ENCODE measurements around the gene SULT1A2.
"Not testable (repeated sequence)": the region's sequence is repeated elsewhere in the genome, so short reads cannot be mapped to it uniquely, and the experiment has no call there.

SULT1A2 gene

DNA sequence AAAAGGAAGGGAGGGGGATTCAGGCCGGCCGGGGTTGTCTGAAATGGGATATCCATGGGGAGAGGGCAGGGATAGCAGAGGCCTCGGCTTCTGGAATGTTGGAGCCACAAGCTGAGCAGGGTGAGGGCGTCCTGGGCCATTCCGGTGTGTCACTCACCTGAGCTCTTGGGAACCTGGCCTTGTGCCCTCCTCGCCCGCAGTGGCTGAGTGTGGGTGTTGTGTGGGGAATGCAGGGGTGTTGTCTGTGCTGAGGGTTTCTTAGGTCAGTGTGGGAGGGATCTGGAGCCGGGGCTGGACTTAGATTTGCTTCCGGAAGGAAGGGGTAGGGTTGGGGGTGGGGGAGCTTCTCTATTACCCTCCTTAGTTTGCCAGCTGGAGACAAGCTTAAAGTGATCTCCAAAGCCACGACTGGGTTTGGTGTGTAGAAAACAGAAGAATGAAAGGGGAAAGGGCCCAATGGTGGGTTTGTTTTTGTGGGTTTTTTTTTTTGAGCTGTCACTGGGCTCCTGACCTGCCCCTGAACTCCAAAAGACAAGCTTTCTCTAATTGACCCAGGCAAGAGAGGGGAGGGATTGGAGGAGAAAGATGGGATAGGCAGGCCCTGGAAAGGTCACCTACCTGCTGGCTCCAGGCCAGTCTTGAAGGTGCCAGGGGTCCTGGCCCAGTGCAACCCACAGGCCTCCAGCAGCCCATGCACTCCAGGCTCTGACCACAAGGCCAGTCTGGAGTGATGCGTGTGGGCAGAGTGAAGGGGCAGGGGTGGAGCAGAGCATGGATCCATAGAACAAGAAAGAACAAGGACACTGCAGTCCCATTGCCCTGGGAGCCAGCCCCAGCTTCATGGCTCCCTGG is at the start of gene SULT1A2:
Gene SULT1A2, minus strand, starts transcription at position 211 of the 852 bp plus-strand sequence. CDS start 1,120 bp downstream, outside the sequence.
- no peak for DNase-seq

- peak; percentile 40 for DNase-seq
Measured at GRCh38 chr16:28639959-28640358, 43.1 kb upstream of the SULT1A2 start.

GRCh38 chr16:28638359-28638758 is 41.5 kb upstream of the SULT1A2 start:
- not testable (repeated sequence) for DNase-seq

DNA sequence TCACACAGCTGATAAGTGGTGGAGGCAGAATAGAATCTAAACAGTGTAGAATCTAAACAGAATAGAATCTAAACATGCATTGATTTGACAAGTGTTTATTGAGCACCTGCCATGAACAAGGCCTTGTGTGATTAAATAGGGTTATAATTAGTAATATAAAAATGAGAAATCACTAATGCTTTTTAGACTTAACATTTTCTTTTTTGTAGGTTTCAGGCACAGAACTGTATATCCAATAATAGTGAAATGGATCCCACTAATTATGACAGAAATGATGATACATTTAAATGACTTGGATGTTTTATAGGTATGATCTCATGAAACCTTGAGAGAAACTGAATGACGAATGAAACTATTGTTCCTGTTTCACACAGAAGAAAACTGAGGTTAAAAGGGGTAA is 40.9 kb upstream of the SULT1A2 start, which contains the start of gene NPIPB8:
Gene NPIPB8, plus strand, starts transcription at position 301 of the 400 bp plus-strand sequence. CDS start 296 bp downstream, outside the sequence.
- DNase-seq = not testable (repeated sequence)

GRCh38 chr16:28636093-28636823 is 39.4 kb upstream of the SULT1A2 start:
- DNase-seq = not testable (repeated sequence)

- DNase-seq = not testable (repeated sequence)
Measured at GRCh38 chr16:28630905-28631304, 34.1 kb upstream of the SULT1A2 start.

DNA sequence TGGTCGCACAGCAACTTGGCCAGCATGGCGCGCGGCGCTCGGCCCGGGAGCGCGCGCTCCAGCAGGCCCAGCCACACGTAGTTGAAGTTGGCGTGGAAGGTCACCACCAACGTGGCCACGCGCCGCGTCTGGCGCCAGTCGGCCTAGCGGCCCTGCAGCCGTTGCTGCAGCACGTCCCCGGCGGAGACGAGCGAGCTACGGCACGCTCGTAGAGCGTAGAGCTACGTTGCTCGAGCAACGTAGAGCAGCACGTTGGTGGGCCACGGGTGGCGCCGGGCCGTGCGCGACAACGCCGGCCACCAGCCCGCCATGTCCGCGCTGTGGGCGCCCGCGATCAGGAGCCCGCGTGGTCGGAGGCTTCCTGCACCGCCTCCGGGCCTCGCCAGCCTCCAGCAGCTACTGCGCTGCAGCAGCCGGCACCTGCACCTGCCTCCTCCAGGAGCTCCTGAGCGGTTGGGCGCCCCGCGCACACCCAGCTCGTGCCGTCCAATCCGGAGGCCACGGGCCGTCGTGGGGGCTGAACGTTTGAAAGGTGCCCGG is 26.4 kb upstream of the SULT1A2 start:
- peak; percentile 78 for DNase-seq

- DNase-seq = not testable (repeated sequence)
Measured at GRCh38 chr16:28622532-28623171, 25.8 kb upstream of the SULT1A2 start.

DNA sequence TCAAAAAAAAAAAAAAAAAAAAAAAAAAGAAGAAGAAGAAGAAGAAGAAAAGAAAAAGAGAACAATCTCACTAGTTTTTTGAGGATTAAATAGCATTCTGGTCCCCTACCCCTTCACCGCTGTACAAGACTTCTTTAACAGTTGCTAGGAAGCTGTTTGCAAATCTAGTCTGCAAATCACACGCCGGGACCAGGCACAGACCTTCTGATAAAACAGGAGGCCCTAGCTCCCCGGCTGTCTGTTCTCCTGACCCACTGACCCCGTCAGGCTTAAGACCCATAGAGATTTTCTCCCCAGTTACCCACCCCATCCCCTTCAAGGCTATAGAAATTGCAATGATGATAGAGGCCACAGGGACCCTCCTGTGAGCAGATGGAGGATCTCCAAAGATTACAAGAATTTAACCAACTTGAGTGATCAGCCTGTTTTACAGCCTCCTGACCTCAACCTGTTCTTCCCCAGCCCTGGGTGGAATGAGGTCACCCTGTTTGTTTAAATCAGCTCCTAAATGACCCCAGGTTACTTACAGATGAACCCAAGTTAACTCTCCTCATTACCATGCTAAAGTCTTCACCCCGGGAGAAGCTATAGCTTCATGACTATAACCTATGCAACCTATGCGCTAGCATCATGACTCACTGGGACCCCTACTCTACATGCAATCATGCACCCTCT is 24.8 kb upstream of the SULT1A2 start:
- DNase-seq = no peak

DNA sequence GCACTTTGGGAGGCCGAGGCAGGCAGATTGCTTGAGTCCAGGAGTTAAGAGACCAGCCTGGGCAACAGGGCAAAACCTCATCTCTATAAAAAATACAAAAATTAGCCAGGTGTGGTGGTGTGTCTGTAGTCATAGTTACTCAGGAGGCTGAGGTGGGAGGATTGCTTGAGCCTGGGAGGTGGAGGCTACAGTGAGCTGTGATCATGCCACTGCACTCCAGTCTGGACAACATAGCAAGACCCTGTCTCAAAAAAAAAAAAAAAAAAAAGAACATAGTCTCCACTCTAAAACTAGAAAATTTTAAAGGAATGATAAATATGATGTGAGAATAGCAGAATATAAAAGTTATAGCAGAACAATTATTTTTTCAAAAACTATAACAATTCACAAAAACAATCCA is 23.5 kb upstream of the SULT1A2 start:
- not testable (repeated sequence) for DNase-seq

GRCh38 chr16:28617874-28618273 is 21.0 kb upstream of the SULT1A2 start:
- DNase-seq = no peak

- DNase-seq = no peak
Measured at GRCh38 chr16:28616636-28617035, 19.8 kb upstream of the SULT1A2 start.

GRCh38 chr16:28616224-28616577 is 19.4 kb upstream of the SULT1A2 start:
- DNase-seq = not testable (repeated sequence)

GRCh38 chr16:28615486-28616223 is 18.8 kb upstream of the SULT1A2 start:
- DNase-seq = peak; percentile 37

DNA sequence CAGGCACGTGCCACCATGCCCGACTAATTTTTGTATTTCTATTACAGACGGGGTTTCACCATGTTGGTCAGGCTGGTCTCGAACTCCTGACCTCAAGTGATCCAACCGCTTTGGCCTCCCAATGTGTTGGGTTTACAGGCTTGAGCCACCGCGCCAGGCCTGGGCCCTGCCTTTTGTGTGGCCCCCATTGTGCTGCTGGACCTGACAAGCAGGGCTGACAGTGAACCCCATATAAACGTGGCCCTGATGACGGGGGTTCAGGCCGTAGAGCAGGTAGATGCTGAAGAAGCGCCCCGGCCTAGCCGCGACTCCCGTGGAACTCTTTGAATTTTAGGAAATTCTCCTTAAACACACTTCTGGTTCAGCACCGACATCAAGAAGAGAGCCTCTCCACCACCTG is 17.7 kb upstream of the SULT1A2 start:
- DNase-seq = not testable (repeated sequence)

GRCh38 chr16:28613912-28614311 is 17.1 kb upstream of the SULT1A2 start:
- DNase-seq = not testable (repeated sequence)

DNA sequence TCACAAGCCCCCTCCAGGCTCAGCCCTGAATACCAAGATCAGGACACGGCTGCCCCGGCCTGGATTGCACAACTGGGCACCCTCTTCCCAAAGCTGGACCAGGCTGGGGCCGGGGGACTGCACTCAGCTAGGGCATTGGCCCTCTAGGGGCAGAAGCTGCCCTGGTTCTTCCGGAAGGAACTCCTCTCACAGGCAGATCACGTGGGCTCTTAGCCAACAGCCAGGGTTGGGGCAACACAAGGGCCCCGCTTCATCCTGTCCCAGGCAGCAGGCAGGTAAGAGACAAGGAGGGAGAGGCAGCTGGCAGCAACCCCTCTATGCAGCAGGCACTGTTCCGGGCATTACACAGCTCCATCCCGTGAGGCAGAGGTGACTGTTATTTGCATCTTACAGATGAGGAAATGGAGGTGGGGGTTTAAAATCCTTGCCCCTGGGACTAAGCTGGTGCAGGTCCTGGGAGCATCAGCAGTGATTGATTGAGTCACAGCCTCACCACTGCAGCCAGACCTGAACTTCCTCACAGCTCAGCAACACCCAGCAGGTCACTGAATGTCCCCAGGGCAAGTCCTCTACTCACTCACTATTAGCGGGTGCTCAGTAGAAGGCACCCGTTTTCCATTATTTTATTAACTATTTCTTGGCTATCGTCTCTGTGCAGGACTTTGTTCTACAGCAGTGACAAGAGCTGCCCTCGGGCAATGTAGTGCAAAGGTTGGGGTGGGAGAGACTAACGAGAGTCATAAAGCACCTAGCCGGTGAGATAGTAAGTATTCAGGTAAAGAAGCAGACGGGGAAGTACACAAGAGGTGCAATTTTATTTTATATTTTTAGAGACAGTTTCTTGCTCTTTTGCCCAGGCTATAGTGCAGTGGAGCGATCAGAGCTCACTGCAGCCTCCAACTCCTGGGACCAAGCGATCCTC is 15.8 kb upstream of the SULT1A2 start:
- DNase-seq = not testable (repeated sequence)

DNA sequence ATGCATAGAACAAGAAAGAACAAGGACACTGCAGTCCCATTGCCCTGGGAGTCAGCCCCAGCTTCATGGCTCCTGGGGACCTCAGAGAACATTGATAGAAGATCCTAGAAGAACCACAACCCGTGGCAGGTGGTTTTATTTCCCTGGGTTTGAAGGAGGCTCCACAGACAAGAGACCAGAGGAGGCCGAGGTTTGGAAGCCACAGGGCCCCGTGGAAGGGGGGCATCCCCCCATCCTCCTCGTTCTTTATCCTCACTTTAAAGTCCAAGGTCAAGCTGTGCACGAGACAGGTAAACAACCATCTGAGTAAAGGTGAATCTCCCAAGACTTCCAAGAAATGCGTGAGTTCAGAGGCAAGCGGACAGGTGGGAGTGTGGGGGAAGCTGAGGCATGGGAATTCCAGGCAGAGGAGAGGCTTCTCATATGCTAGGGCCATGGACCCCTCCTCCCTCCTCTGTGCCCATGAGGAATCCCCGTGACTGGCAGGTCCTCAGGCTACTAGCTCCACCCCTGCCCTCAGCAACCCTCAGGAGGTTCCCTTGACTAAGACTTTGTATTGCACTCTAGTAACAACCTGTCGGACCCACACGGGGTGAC is 13.8 kb upstream of the SULT1A2 start:
- DNase-seq = no peak

GRCh38 chr16:28609631-28610594 is 13.1 kb upstream of the SULT1A2 start, which contains the start of gene SULT1A1:
Gene SULT1A1, minus strand, starts transcription at chr16:28610044. Its CDS starts 1,189 bp downstream, at chr16:28608855.
- no peak for DNase-seq
